ENCODE results near the gene GH1.
A peak's percentile ranks its signal among the peaks of the same experiment; 100 is the strongest.

GH1 gene

DNA sequence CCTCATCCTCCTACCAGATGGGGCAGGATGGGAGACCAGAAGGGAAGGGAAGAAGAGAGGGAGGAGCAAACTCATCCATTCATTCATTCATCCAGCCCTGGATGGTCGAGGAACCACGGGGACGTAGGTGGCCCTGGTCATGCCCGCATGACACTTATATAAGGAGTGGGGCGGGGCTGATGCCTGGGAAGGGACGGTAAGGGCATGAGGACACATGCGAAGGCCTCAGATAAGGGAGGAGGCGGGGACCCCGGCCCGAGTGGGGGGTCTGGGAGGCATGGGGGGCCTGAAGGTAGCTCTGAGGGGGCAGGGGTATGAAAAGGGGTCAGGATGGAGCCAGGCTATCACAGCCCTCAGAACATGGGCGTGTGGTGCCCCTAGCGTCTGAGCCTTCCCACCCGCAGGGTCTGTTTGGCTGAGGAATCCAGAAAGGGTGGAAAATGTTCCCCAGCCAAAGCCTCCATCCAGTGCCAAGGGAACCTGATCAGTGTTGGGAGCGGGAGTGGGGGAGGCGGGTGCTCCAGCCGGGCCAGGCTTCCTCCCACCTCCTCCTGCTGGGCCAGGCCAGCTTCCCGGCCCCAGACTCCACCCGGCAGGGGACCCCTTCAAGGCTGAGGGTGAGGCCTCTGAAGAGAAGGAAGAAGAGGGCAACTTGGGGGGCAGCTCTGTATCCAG lies 31.1 kb upstream of the GH1 start:
- Histone ChIP-seq H3K27ac (no peak overlapping the region), H3K4me1 (ENCODE audit: low read depth, poor library complexity, severe bottlenecking) (no peaks in the 10 kb centered on the region), H3K4me3 (IDR thresholded peaks at IDR 0.05; ENCODE audit: insufficient read depth, low read depth, low read length) (no peak overlapping the region), H3K27me3 (ENCODE audit: insufficient read depth, low read depth) (peaks cover 10% of the 10 kb centered on the region; the same call in 1 of the 2 replicates), H2AFZ (ENCODE audit: low read depth) (no peak overlapping the region), H3K9ac (no peak overlapping the region), H4K20me1 (ENCODE audit: insufficient read depth) (no peaks in the 10 kb centered on the region), H3K79me2 (ENCODE audit: insufficient read depth, low read depth) (no peaks in the 10 kb centered on the region), H3K4me2 (no peak overlapping the region), H3K36me3 (ENCODE audit: insufficient read depth) (no peaks in the 10 kb centered on the region)
- TF ChIP-seq, protein P1, sequence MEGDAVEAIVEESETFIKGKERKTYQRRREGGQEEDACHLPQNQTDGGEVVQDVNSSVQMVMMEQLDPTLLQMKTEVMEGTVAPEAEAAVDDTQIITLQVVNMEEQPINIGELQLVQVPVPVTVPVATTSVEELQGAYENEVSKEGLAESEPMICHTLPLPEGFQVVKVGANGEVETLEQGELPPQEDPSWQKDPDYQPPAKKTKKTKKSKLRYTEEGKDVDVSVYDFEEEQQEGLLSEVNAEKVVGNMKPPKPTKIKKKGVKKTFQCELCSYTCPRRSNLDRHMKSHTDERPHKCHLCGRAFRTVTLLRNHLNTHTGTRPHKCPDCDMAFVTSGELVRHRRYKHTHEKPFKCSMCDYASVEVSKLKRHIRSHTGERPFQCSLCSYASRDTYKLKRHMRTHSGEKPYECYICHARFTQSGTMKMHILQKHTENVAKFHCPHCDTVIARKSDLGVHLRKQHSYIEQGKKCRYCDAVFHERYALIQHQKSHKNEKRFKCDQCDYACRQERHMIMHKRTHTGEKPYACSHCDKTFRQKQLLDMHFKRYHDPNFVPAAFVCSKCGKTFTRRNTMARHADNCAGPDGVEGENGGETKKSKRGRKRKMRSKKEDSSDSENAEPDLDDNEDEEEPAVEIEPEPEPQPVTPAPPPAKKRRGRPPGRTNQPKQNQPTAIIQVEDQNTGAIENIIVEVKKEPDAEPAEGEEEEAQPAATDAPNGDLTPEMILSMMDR (conservative IDR thresholded peaks at IDR 0.05; ENCODE audit: low read depth, low read length) = no peak

- H3K79me2 ChIP-seq (ENCODE audit: insufficient read depth, low read depth) = no peaks in the 10 kb centered on the region
- no peak overlapping the region for H3K27ac ChIP-seq
- H3K4me2 ChIP-seq = no peak overlapping the region
- H3K27me3 ChIP-seq (ENCODE audit: insufficient read depth, low read depth) = peaks cover 10% of the 10 kb centered on the region; the same call in 1 of the 2 replicates
- no peaks in the 10 kb centered on the region for H4K20me1 ChIP-seq (ENCODE audit: insufficient read depth)
- TF ChIP-seq, protein P1 (conservative IDR thresholded peaks at IDR 0.05; ENCODE audit: low read depth, low read length) = no peak
- H3K4me1 ChIP-seq (ENCODE audit: low read depth, poor library complexity, severe bottlenecking) = no peaks in the 10 kb centered on the region
- H3K36me3 ChIP-seq (ENCODE audit: insufficient read depth) = no peaks in the 10 kb centered on the region
- H3K4me3 ChIP-seq (IDR thresholded peaks at IDR 0.05; ENCODE audit: insufficient read depth, low read depth, low read length) = no peak overlapping the region
- no peak overlapping the region for H2AFZ ChIP-seq (ENCODE audit: low read depth)
- H3K9ac ChIP-seq = no peak overlapping the region
Measured at GRCh38 chr17:63948521-63948920, 29.9 kb upstream of the GH1 start.

DNA sequence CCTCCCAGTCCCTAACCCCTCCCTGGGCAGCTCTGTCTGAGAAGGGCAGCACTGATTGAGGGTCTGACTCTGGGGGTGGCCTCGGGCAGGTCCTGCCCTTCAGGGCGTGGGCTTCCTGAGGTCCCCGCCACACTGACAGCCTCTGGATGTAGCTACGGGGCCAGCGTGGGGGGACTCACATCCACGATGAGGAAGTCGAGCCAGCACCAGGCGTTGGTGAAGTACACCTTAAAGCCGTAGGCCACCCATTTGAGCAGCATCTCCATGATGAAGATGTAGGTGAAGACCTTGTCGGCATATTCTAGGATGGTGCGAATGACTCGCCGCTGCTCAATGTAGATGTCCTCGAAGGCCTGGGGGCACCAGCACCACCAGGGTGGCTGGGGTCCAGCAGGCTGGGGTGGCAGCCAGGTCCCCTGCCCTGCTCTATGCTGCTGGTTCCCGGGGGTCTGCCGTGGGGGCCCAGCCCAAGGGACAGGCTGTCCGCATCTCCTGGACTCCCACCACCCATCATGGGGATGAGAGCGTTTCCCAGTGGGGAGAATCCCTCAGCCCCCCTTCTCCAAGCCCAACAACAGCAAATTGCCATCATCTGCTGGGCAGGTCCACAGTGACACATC lies 29.2 kb upstream of the GH1 start:
- Histone ChIP-seq H3K4me1 (ENCODE audit: low read depth, poor library complexity, severe bottlenecking) (no peaks in the 10 kb centered on the region), H3K4me2 (no peak overlapping the region)

GRCh38 chr17:63946440-63947363 lies 28.1 kb upstream of the GH1 start:
- Histone ChIP-seq H3K79me2 (ENCODE audit: insufficient read depth, low read depth) (no peaks in the 10 kb centered on the region), H3K36me3 (ENCODE audit: insufficient read depth) (no peaks in the 10 kb centered on the region), H3K4me2 (no peak overlapping the region; the same call in 1 of the 2 replicates), H2AFZ (ENCODE audit: low read depth) (peak overlapping the region; percentile 73), H3K9ac (no peak overlapping the region), H3K27me3 (ENCODE audit: insufficient read depth, low read depth) (peaks cover 10% of the 10 kb centered on the region; the same call in 1 of the 2 replicates), H3K4me3 (IDR thresholded peaks at IDR 0.05; ENCODE audit: insufficient read depth, low read depth, low read length) (no peak overlapping the region), H4K20me1 (ENCODE audit: insufficient read depth) (no peaks in the 10 kb centered on the region), H3K4me1 (ENCODE audit: low read depth, poor library complexity, severe bottlenecking) (no peaks in the 10 kb centered on the region), H3K27ac (no peak overlapping the region)
- TF ChIP-seq, protein P1 (conservative IDR thresholded peaks at IDR 0.05; ENCODE audit: low read depth, low read length) = peak; percentile 79

More for the DNA sequence above, 29.2 kb upstream of the GH1 start:
- Histone ChIP-seq H4K20me1 (ENCODE audit: insufficient read depth) (no peaks in the 10 kb centered on the region), H3K4me3 (IDR thresholded peaks at IDR 0.05; ENCODE audit: insufficient read depth, low read depth, low read length) (no peak overlapping the region), H3K9ac (no peak overlapping the region), H3K27me3 (ENCODE audit: insufficient read depth, low read depth) (peaks cover 10% of the 10 kb centered on the region; the same call in 1 of the 2 replicates), H3K36me3 (ENCODE audit: insufficient read depth) (no peaks in the 10 kb centered on the region), H3K27ac (no peak overlapping the region), H2AFZ (ENCODE audit: low read depth) (no peak overlapping the region), H3K79me2 (ENCODE audit: insufficient read depth, low read depth) (no peaks in the 10 kb centered on the region)
- TF ChIP-seq, protein P1 (conservative IDR thresholded peaks at IDR 0.05; ENCODE audit: low read depth, low read length) = no peak

All from KMS-11 (cell line).